GM12878 (cell line): ENCODE results near the gene LHX2. TPM values are rescaled to one million over a fixed set of nuclear protein-coding genes. Genes with fewer than 3 reads are reported as not detected.

Experiments used
- ATAC-seq: fragments of 200-7000 bp; cut with Tn5 transposase; 3 replicates; pipeline ENCODE4 v1.9.1; 2020; ENCODE audit warnings: mild to moderate bottlenecking, moderate library complexity
- BruUV-seq: library from RNA; stranded (reverse); fragments of 400-500 nt; replicated peaks from 2 replicates; lab custom pipeline; 2021; lab: Mats Ljungman, UMichigan
- CTCF ChIA-PET: fragments of 300-600 bp; sonication (Branson Sonifier 250); formaldehyde crosslinking; extraction: SDS; loops from one replicate; lab custom pipeline; 2021; ENCODE audit warnings: inconsistent platforms; lab: Yijun Ruan, JAX
- POLR2A ChIA-PET: fragments of 350-600 bp; formaldehyde crosslinking; extraction: SDS; loops from one replicate; lab custom pipeline; 2021; ENCODE audit warnings: inconsistent platforms; lab: Charles Lee
- RAD21 ChIA-PET: fragments of 300-600 bp; sonication (Branson Sonifier 250); formaldehyde crosslinking; loops from one replicate; lab custom pipeline; 2023; ENCODE audit warnings: antibody characterized with exemption; ENCODE audit not compliant: unreplicated experiment; lab: Charles Lee
- SMC1A ChIA-PET: fragments of 300-600 bp; sonication (Branson Sonifier 250); formaldehyde crosslinking; loops from one replicate; lab custom pipeline; 2023; ENCODE audit not compliant: unreplicated experiment, uncharacterized antibody; lab: Charles Lee
- DNase-seq: peaks from one replicate; pipeline ENCODE4 v3.0.0-alpha.2; 2011; ENCODE audit warnings: low read depth, low spot score
- FAIRE-seq: peaks from 3 replicates; lab custom pipeline; 2011; peaks lifted over from hg19 to GRCh38; lab: Jason Lieb, UNC
- H2AFZ ChIP-seq: 2 replicates; pipeline ENCODE4 v1.6.0; 2011; ENCODE audit warnings: low read depth, low read length, control low read depth; ENCODE audit not compliant: control insufficient read depth
- H3K27ac ChIP-seq: 2 replicates; pipeline ENCODE4 v1.5.1; 2011; ENCODE audit warnings: control low read depth; ENCODE audit not compliant: control insufficient read depth, insufficient read depth
- H3K27me3 ChIP-seq, 2 experiments: replicated peaks in 1 of 2; 2 replicates each; pipeline versions ENCODE4 v1.6.0 to v1.6.1; 2011; ENCODE audit warnings: low read length in 1 of 2; ENCODE audit not compliant: control insufficient read depth in 2 of 2, insufficient read depth in 2 of 2
- H3K36me3 ChIP-seq, 2 experiments: 2 replicates each; pipeline ENCODE4 v1.5.1; 2011; ENCODE audit warnings: low read length in 1 of 2; ENCODE audit not compliant: control insufficient read depth in 2 of 2, insufficient read depth in 2 of 2
- H3K4me1 ChIP-seq: 2 replicates; pipeline ENCODE4 v1.6.1; 2011; ENCODE audit warnings: mild to moderate bottlenecking, low read length, moderate library complexity, mixed read lengths; ENCODE audit not compliant: control insufficient read depth, insufficient read depth
- H3K4me2 ChIP-seq: 2 replicates; pipeline ENCODE4 v1.6.0; 2011; ENCODE audit warnings: control low read depth; ENCODE audit not compliant: control insufficient read depth, insufficient read depth
- H3K4me3 ChIP-seq: fragments of 200-600 bp; sonication (generic); 2 replicates; pipeline ENCODE4 v1.5.1; 2016
- H3K79me2 ChIP-seq: 2 replicates; pipeline ENCODE4 v1.6.0; 2011; ENCODE audit warnings: low read length; ENCODE audit not compliant: control insufficient read depth, insufficient read depth
- H3K9ac ChIP-seq: 2 replicates; pipeline ENCODE4 v1.8.0; 2011; ENCODE audit warnings: low read length, control low read depth, mixed read lengths; ENCODE audit not compliant: control insufficient read depth, insufficient read depth
- H3K9me3 ChIP-seq: replicated peaks from 3 replicates; pipeline ENCODE4 v1.5.1; 2011; ENCODE audit warnings: mild to moderate bottlenecking, low read length; ENCODE audit not compliant: control insufficient read depth, insufficient read depth
- H4K20me1 ChIP-seq: 2 replicates; pipeline ENCODE4 v1.6.0; 2011; ENCODE audit not compliant: control insufficient read depth, insufficient read depth
- BHLHE40 ChIP-seq, 2 experiments: fragments of 450-650 bp in 1 of 2; IDR thresholded peaks; 2 replicates each; pipeline ENCODE4 v1.6.1; 2011 to 2017; ENCODE audit warnings: low read depth in 2 of 2, borderline replicate concordance in 1 of 2, improper control_type of control experiment in 1 of 2, low read length in 1 of 2, mild to moderate bottlenecking in 1 of 2
- BRCA1 ChIP-seq: IDR thresholded peaks from 2 replicates; pipeline ENCODE4 v1.6.1; 2011; ENCODE audit warnings: low read depth, low read length, improper control_type of control experiment
- CBX3 ChIP-seq: fragments of 200-600 bp; sonication (generic); IDR thresholded peaks from 2 replicates; pipeline ENCODE4 v1.6.1; 2016; ENCODE audit warnings: low read depth, borderline replicate concordance
- GATAD2B ChIP-seq: fragments of 450-650 bp; conservative IDR thresholded peaks from 2 replicates; pipeline ENCODE4 v1.6.1; 2017; ENCODE audit warnings: low read depth, mild to moderate bottlenecking, moderate library complexity
- JUNB ChIP-seq: IDR thresholded peaks from 2 replicates; pipeline ENCODE4 v1.6.1; 2016; ENCODE audit warnings: antibody characterized with exemption, mild to moderate bottlenecking
- PML ChIP-seq: IDR thresholded peaks from 2 replicates; pipeline ENCODE4 v1.6.1; 2012; ENCODE audit warnings: low read length, inconsistent platforms
- SP1 ChIP-seq: IDR thresholded peaks from one replicate; pipeline ENCODE4 v1.6.1; 2011; ENCODE audit warnings: low read depth, low read length
- STAT3 ChIP-seq: IDR thresholded peaks from 2 replicates; pipeline ENCODE4 v1.6.1; 2011; ENCODE audit warnings: low read depth, low read length, improper control_type of control experiment
- TAF1 ChIP-seq: IDR thresholded peaks from 2 replicates; pipeline ENCODE4 v1.6.1; 2011; ENCODE audit warnings: mild to moderate bottlenecking, low read depth, low read length, borderline replicate concordance
- TCF3 ChIP-seq: IDR thresholded peaks from 2 replicates; pipeline ENCODE4 v1.6.1; 2012; ENCODE audit warnings: low read depth, mild to moderate bottlenecking, low read length, borderline replicate concordance; ENCODE audit not compliant: insufficient read depth
- ZBTB4 ChIP-seq: fragments of 450-650 bp; formaldehyde crosslinking; IDR thresholded peaks from 2 replicates; pipeline ENCODE4 v1.4.0; 2022; ENCODE audit warnings: mild to moderate bottlenecking, moderate library complexity
- ZNF384 ChIP-seq: IDR thresholded peaks from 2 replicates; pipeline ENCODE4 v1.6.1; 2012; ENCODE audit warnings: low read depth, mild to moderate bottlenecking, low read length, improper control_type of control experiment, borderline replicate concordance
- WGBS: methylation state at CpG from one replicate; pipeline ENCODE4 v1.1.6; 2016; ENCODE audit warnings: low lambda C conversion rate; ENCODE audit not compliant: insufficient replicate concordance, insufficient coverage; ENCODE audit errors: missing lambda C conversion rate; 5-methylcytosine and 5-hydroxymethylcytosine counted together
- in situ Hi-C: fragments of 300-500 bp; cut with MboI; formaldehyde crosslinking; loops from 9 replicates; pipeline ENCODE4 v1.14.3; 2018; ENCODE audit warnings: mixed read lengths
- intact Hi-C: fragments of 100-400 bp; cut with micrococcal nuclease; formaldehyde crosslinking; loops from one replicate; pipeline ENCODE4 v1.14.2; 2022; ENCODE audit not compliant: unreplicated experiment
- polyA plus RNA-seq, 11 experiments: library from polyadenylated mRNA; depleted of rRNA in 4 of 11; unstranded in 6 of 11; stranded (reverse) in 5 of 11; fragments of >200 nt; fragmentation: Nextera tagmentation in 4 of 11; fragmentation: Illumina TruSeq in 1 of 11; extraction: Ambion mirVana in 4 of 11; extraction: Trizol in 1 of 11; gene quantifications; 1 replicate in 1 of 11; 2 replicates in 10 of 11; pipeline versions ENCODE4 v1.2.1 to v1.2.3, GENCODE V29; 2011 to 2016; ENCODE audit warnings: inconsistent platforms in 2 of 11, missing spikeins in 2 of 11, low read depth in 1 of 11
- total RNA-seq, 4 experiments: library from RNA; depleted of rRNA in 3 of 4; stranded (reverse); fragments of >200 nt in 3 of 4; fragmentation: Illumina TruSeq in 1 of 4; extraction: Trizol in 1 of 4; gene quantifications; 2 replicates each; pipeline versions ENCODE4 v1.2.1 to v1.2.3, GENCODE V29; 2013 to 2021

The LHX2 gene
- total and polyA plus RNA-seq, 10 of the 15 experiments (the other 5 are each of a cell fraction or from before 2014, with no cell fraction given): 0.82 to 69.8 (median 5.3) TPM

- H3K9me3 ChIP-seq: no peaks in the 10 kb centered on the region; the same call in 2 of the 3 replicates
- peaks cover 0 to 1% of the 10 kb centered on the region in 2 experiments; a peak in 1 of 4 replicates for H3K36me3 ChIP-seq
- 22% methylated on average over 8 of the region's 8 CpGs for WGBS
- peaks cover 14% of the 10 kb centered on the region for H3K4me1 ChIP-seq
- DNase-seq: no peak
- H3K27ac ChIP-seq: no peak overlapping the region
- no TSS peak for BruUV-seq
- peaks cover 0 to 58% of the 10 kb centered on the region in 2 experiments; a peak in 2 of 4 replicates for H3K27me3 ChIP-seq
- H3K4me3 ChIP-seq: no peak overlapping the region
- FAIRE-seq: no peak
- no peak overlapping the region for H3K4me2 ChIP-seq
- TF ChIP-seq PML (no peak), STAT3 (no peak), JUNB (no peak), BRCA1 (no peak), ZNF384 (no peak), ZBTB4 (CRISPR knock-in tag) (no peak), BHLHE40 (IDR thresholded peaks at IDR 0.05; ENCODE audit: borderline replicate concordance in 1 of 2, low read depth in 2 of 2, low read length in 1 of 2) (no peak), SP1 (no peak), CBX3 (no peak), GATAD2B (no peak), TCF3 (no peak), TAF1 (no peak)
- H2AFZ ChIP-seq: no peak overlapping the region
- 0 out of 2 replicates have a peak, but pooled peaks cover 4% of the 10 kb centered on the region for H4K20me1 ChIP-seq
- SMC1A ChIA-PET: interaction anchor here (0.7 to 2.0 kb wide), 4 partner anchors 10 to 304 kb away, joined by 3 to 14 read pairs (median 4); no protein-coding TSS in a partner anchor
- no peak overlapping the region for H3K9ac ChIP-seq
- no peak for ATAC-seq
- CTCF ChIA-PET: interaction anchor here (0.6 to 3.1 kb wide), 3 partner anchors 10 to 25 kb away, joined by 3 to 11 read pairs (median 4); no protein-coding TSS in a partner anchor
- in situ Hi-C loops (no loop called here), intact Hi-C loops (no loop called here)
- no peaks in the 10 kb centered on the region; the same call in 1 of the 2 replicates for H3K79me2 ChIP-seq
- RAD21 ChIA-PET: interaction anchor here (0.7 to 4.3 kb wide), 5 partner anchors 10 to 245 kb away, joined by 3 to 17 read pairs (median 4); no protein-coding TSS in a partner anchor
- POLR2A ChIA-PET: interaction anchor here (0.6 to 1.3 kb wide), 5 partner anchors 12 to 548 kb away, joined by 3 to 7 read pairs (median 4); no protein-coding TSS in a partner anchor
Observed at GRCh38 chr9:124014211-124014955, 2.8 kb downstream of the LHX2 start.
